ENCODE results near the gene NUF2.

The NUF2 gene

DNA sequence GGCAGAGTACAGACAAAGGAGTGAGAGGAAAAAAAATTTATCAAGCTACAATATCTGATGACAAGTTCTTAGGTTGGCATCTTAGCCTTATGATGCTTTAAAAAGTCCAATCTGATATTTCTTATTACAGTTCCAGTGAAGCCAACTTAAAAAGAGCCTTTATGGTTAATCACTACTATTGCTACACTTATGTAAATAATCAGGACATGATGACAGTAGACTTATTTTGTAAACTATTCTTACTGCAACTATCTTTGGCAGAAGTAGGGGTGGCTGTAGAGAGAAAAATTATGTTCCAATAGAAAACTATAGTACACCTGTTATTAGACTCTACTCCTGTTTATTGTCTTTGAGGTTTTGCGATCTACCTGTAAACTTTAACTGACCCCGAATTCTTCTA is 25.8 kb upstream of the NUF2 start:
- TF ChIP-seq CTCF (IDR thresholded peaks at IDR 0.05; ENCODE audit: low read depth, low read length, missing control alignments): no peak
- no peak overlapping the region for H3K4me3 ChIP-seq (replicated peaks; ENCODE audit: low read depth, low read length)
- DNase-seq (ENCODE audit: extremely low read depth, low read depth): no peak

GRCh38 chr1:163296504-163297263 is 25.1 kb upstream of the NUF2 start:
- H3K4me3 ChIP-seq (replicated peaks; ENCODE audit: low read depth, low read length): no peak overlapping the region
- no peak for DNase-seq (ENCODE audit: extremely low read depth, low read depth)
- TF ChIP-seq CTCF (IDR thresholded peaks at IDR 0.05; ENCODE audit: low read depth, low read length, missing control alignments): no peak

DNA sequence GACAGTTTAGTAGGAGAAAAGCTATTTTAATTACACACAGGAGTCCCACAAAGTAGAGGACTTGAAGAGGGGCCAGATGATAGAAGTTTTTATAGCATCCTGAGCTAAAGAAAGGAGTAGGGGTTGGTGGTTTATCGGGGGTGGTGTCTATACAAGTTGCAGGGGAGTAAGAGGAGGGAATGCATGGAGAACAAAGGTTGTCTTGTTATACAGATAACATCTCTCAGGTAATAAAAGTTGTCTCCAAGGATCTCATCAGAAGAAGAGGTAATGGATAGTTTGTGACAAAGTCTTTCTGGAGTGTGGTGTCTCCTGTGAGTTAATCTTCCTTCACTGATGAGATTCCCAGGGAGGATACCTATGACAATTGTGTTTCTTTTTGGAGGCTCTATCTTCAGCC is 23.4 kb upstream of the NUF2 start:
- no peak for TF ChIP-seq CTCF (IDR thresholded peaks at IDR 0.05; ENCODE audit: low read depth, low read length, missing control alignments)
- H3K4me3 ChIP-seq (replicated peaks; ENCODE audit: low read depth, low read length): no peak overlapping the region

GRCh38 chr1:163300568-163300967 is 21.2 kb upstream of the NUF2 start:
- no peak for TF ChIP-seq CTCF (IDR thresholded peaks at IDR 0.05; ENCODE audit: low read depth, low read length, missing control alignments)
- no peak overlapping the region for H3K4me3 ChIP-seq (replicated peaks; ENCODE audit: low read depth, low read length)
- no peak for DNase-seq (ENCODE audit: extremely low read depth, low read depth)

More for the DNA sequence above, 23.4 kb upstream of the NUF2 start:
- DNase-seq (ENCODE audit: extremely low read depth, low read depth): no peak

- no peak overlapping the region for H3K4me3 ChIP-seq (replicated peaks; ENCODE audit: low read depth, low read length)
- TF ChIP-seq CTCF (IDR thresholded peaks at IDR 0.05; ENCODE audit: low read depth, low read length, missing control alignments): no peak
- no peak for DNase-seq (ENCODE audit: extremely low read depth, low read depth)
Observed at GRCh38 chr1:163303561-163303960, 18.2 kb upstream of the NUF2 start.

DNA sequence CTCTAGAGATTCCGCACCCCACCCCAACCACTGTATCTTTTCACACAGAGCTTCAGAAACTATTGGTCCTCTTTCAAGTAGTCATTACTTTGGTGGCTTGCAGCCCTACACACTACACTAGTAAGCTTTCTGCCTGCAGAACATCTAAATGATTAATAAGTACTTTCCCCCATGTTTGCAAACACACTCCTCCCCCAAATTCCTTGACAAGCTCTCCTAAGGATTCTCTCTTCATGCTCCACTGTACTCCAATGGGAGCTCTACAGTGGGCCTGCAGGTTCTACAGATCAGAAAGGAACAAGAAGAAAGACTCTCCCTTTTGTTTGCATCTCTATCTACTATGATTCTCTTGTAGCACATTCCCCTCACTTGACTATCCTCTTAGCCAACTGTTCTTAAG is 16.3 kb upstream of the NUF2 start:
- DNase-seq (ENCODE audit: extremely low read depth, low read depth): no peak
- TF ChIP-seq CTCF (IDR thresholded peaks at IDR 0.05; ENCODE audit: low read depth, low read length, missing control alignments): no peak
- no peak overlapping the region for H3K4me3 ChIP-seq (replicated peaks; ENCODE audit: low read depth, low read length)
